Left lobe of liver (tissue), 2 donors: ENCODE measurements around the gene PROSER3. TPM values are rescaled to one million over a fixed set of nuclear protein-coding genes. Genes with fewer than 3 reads are reported as not detected.
A peak's percentile ranks its signal among the peaks of the same experiment; 100 is the strongest.
"Not testable (repeated sequence)": the region's sequence is repeated elsewhere in the genome, so short reads cannot be mapped to it uniquely, and the experiment has no call there.

Source experiments
- ATAC-seq: fragments of 200-7000 bp; cut with Tn5 transposase; one replicate; pipeline ENCODE4 v1.9.1; 2020; ENCODE audit warnings: mild to moderate bottlenecking, moderate library complexity
- DNase-seq: peaks from one replicate; pipeline ENCODE4 v3.0.0-alpha.2; 2020; ENCODE audit warnings: low spot score
- total RNA-seq: library from RNA; stranded (reverse); gene quantifications from one replicate; pipeline ENCODE4 v1.2.1, GENCODE V29; 2021
- donor health status: DM: no; HTN: no; CAD: no; lungs with moderate emphysema.
- donor health status: DM: no; HTN: yes; CAD: no.

Gene PROSER3
- total RNA-seq, 1 donor from 2014 or later: 4.5 TPM

DNA sequence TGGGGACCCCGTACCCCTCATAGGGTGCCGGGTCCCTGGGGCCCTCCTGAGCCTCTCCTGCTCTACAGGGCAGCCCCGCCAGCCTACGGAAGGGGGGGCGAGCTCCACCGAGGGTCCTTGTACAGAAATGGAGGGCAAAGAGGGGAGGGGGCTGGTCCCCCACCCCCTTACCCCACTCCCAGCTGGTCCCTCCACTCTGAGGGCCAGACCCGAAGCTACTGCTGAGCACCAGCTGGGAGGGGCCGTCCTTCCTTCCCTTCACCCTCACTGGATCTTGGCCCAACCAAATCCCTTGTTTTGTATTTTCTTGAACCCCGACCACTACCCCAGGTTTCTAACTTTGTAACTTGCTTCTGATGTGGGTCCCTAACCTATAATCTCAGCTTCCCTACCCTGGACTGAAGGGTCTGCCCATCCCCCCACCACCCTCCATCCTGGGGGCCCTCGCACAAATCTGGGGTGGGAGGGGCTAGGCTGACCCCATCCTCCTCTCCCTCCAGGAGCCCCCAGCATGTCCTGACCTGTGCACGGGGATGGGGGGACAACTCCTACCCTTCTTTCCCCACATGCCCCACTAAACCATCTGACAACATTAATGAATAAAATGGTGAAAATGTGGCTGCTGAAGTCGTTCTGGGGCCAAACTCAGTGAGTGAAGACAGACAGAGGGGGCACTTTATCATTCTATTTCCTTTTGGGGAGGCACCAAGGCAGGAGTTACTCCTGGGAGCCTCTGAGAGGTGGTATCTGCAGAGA is 30.4 kb downstream of the PROSER3 start:
- ATAC-seq: no peak
- no peak for DNase-seq

DNA sequence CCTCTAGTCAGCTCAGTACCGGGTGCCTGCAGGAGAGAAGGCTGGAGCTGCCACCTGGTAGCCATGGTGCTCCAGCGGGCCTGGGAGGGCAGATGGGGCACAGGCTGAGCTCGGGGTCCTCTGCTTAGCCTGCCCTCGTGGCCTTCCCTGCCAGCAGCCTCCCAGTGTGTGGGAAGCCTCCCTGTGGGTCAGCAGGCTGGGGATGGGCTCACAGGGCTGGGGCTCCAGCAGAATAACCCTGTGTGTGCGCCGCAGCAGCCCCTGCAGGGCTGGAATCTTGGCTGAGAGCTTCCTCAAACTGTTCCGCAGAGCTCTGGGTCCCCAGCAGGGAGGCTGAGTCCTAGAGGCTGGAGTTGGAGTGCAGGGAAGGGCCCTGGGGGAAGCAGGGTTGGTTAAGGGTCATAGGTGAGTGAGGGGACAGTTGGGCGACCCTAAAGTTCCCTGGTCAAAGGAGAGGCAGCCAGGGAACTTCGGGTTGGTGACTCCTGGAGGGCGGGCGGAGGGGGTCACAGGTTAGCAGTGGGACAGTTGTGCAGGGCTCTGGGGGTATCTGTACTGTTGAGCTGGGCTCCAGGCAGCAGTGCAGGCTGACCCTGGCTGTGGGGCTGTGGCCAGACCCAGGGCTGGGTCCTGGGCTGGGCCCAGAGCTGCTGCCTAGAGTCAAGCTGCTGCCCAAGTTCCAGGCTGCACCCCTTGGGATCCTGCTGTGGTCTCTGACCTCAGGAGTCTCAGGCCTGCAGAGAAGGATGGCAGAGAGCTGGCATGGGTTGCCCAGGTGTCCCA is 31.4 kb downstream of the PROSER3 start:
- DNase-seq: no peak
- ATAC-seq: no peak

DNA sequence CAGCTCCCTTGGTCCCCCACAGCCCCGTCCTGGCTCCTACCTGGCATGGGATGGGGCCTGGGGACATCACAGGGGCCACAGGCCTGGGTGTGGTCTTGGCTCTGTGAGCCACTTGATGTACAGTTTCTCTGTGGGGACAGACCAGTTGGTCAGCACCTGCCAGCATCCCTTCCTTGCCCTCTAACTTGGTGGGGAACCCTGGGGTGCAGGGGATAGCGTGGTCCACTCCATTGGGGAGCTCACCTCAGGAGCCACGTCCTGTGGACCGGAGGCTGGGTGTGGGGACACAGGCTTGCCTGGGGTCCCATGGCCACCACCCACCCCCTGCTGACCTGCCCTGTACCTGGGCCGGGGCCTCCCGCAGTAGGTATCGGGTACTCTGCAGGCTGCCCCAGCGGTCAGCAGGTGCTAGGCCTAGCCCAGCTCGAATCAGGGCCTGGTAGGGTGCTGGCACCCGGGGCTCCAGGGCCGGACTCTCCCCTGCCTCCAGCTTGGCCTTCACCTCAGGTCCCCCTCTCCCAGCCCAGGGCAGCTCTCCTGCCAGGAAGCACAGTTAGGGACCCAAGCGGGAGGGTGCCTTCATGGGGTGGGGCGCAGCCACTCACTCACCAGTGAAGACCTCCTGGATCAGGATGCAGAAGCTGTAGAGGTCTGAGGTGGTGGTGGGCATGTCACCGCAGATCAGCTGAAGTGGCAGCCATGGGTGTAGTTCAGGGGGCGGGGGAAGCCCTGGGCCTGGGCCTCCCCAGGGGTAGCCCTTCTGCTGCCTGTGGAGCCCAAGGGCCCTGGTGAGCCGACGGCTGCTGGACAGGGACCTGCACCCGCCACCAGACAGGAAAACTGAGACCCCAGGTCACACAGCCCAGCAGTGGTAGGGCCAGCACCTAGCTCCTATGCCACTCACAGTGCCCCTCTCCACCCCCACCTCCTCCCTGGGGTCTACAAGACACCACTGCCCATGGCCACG is 32.3 kb downstream of the PROSER3 start:
- no peak for DNase-seq
- ATAC-seq: no peak

DNA sequence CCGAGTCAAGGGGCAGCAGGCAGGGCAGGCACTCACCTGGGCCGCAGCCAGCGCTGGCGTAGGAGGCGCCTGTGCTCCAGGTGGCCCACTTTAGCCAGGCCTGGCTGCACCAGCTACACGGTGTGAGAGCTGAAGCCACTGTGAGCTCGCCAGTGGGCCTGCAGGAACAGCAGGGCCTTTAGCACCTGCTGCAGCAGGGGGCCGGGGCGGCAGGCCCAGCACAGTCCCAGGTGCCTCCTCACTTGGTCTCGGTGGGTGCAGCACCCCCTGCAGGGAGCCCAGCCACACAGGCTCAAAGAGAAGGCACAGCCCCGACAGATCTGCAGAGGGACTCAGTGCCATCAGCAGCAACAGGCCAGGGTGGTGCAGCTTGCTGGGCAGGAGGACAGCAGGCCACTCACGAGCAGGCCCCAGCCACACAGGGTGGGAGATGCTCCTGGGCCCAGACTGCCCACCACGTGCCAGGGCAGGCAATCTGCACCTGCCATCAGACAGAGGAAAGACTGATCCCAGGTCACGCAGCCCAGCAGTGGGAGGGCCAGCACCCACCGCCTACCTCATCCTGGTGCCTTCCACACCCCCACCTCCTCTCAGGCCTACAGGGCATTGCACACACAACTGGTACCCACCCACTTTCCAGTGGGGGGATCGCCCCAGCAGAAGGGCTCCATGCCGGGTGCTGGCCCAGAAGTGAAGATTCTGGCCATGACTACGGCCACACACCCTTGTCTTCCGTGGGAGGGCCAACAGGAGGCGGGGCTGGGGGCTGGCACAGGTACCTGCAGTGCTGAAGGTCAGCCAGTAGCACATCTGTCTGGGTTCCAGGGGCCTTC is 33.2 kb downstream of the PROSER3 start:
- ATAC-seq (peak; percentile 70), DNase-seq (no peak)

DNA sequence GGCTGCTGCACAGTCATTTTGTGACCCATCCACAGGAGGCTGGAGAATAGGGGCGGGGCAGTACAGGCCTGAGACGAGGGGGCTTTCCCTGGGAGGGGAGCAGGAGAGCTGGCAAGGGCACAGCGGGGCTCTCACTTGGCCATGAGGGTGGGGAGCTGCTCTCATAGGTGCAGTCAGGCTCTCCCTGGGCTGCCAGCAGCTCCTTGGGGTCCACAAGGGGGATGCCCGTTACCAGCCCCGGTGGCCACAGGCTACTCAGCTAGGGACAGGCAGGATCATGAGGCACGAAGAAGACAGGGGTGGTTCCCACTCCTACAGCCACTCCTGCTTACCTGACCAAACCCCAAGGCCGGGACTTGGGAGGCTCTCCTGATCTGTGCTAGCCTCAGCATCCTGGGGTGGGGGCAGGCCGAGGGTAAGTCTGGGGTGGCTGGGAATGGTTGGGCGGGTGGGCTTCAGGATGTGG is 33.9 kb downstream of the PROSER3 start:
- DNase-seq: no peak
- no peak for ATAC-seq

DNA sequence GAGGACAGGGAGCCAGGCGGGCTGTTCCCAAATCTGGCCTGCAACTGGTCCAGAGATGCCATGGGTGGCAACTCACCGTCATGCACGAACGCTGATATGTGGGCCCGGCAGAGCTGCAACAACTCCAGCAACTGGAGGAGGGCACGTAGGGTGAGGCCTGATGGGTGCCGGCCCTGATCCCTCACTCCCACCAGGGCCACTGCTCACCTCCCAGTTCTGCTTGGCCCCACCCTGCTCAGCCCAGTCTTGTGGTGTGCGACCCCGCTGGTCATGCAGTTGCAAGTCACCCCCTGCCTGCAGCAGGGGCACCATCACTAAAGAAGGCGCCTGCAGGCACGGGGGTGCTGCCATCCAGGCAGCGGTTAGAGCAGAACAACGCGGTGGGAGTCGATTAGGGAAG is 34.3 kb downstream of the PROSER3 start:
- no peak for DNase-seq
- ATAC-seq: no peak

DNA sequence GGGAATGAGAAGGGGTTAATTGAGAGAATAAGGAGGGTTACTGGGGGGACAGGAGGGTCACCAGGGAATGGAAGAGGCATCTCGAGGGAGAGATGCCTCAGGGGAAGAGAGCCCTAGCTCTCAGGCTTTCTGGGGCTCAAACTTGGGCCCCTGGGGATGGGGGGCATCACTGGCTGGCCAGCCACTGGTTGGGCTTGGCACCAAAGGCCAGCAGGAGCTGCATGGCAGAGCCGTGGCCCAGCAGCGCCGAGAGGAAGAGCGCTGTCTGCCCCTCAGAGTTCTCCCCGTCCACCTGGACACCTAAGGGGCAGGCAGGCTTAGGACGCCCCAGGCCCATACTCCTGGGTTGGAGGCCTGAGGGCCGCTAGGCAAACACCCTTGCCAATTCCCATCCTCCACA is 34.9 kb downstream of the PROSER3 start:
- DNase-seq (no peak), ATAC-seq (no peak)

DNA sequence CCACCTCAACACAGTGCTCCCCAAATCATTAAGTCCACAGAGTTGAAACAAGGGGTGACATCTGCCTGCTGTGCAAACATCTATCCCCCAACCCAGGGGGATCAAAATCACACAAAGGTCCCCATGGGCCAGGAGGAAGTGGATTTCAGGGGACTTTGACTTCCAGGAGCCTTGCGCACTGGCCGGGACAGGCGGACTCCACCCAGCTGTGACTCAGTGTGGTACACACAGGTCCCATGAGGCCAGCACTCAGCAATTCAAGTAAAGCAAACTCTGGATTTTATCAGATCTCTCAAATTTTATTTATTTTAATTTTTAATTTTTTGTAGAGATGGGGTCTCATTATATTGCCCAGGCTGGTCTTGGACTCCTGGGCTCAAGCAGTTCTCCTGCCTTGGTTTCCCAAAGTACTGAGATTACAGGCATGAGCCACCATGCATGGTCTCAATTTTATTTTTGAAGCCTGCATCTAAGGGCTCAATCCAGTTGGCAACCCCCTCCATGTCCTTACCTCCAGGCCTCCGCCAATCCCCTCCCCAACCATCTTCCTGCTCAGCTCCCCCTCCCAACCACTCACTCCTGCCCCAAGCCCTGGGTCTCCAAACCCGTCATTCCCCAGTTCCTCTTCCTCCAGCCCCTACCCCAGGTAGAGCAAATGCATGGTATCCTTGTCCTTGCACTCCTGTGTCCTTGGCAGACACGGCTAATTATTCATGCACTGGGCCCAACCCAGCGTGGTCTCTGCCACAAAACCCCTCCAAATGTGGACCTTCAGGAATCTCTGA is 35.6 kb downstream of the PROSER3 start:
- no peak for DNase-seq
- ATAC-seq: no peak

DNA sequence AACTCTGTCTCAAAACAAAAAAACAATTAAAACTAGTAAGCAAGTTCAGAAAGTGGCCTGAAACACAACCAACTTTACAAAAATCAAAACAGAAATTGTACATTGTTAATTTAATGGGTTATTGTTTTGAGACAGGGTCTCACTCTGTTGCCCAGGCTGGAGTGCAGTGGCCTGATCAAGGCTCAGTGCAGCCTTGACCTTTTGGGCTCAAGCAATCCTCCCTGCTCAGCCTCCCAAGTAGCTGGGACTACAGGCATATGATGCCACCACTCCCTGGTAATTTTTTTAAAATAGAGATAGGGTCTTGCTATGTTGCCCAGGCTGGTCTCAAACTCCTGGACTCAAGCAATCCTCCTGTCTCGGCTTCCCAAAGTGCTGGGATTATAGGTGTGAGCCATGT is 37.6 kb downstream of the PROSER3 start:
- not testable (repeated sequence) for DNase-seq, ATAC-seq

DNA sequence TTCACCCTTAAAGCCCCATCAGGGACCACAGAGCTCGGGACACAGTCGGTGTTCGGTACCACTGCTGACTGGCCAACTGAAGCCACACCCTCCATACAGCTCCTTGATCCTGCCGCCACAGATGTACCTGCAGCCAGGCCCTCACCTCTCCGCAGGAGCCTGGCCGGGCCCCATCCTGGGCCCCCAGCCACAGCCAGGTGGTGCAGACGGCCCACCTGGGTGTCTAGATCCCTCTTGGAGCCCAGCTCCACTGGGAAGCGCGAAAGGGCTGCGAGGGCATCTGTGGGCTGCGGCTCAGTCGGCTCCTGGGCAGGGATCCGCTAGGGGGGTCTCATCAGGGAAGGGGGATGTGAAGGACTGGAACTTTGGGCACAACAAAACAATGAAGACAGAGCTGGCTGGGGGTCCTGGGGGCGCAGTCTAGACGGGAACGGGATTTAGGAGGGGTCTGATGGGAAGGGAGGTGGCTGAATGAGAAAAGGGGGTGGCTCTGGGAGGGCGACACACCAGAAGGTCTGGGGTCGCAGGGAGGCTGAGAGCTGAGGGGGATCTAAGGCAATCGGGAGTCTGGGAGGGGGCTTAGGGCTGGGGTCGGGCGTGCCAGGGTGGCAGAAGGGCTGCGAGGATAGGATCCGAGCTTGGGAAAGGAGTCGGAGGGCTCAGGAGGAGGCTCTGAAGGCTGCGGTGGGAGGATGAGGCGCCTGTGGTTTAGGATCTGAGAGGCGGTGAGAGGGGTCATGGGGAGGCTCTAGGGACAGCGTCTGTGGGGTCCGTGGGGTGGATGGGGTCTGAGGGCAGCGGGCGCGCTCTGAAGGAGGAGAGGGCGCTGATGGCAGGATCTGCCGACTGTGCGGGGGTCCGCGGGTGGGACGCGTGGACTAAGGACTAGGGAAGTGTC is 38.9 kb downstream of the PROSER3 start:
- ATAC-seq: peak; percentile 33
- no peak for DNase-seq

DNA sequence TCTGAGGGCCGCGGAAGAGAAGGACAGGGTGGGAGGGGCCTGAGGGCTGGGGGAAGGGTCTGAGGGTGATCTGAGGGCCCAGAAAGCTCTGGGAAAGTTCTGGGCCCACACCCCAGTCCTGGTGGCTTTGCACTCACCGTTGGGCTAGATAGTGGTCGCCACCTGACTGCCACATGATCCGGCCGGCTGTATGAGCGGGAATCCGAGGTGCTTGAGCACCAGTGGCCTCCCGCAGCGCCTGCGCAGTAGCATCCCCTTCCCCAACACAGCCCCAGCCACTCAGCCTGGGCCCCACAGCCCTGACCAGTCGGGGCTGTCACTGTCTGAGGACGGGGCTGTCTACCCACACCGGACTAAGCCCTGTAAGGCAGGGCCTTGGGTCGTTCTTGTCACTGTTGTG is 39.7 kb downstream of the PROSER3 start:
- ATAC-seq: peak; percentile 76
- no peak for DNase-seq

DNA sequence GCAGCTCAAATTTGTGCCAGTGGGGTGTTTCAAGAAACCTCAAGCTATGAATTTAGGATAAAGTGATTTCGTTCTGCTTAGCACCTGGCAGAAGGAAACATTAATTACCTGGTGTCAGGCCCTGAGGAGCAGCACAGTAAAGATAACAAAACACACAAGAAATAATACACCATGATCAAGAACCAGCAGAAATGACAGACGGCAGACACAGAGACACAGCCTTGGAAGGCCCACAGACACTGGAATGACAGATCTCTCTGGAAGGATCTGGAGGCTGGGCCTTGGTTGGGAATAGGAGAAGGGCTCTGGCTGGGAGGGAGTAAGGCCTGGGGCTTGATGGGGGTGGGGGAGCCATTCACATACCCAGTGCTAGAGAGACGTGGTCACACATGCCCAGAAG is 43.9 kb downstream of the PROSER3 start:
- ATAC-seq (no peak), DNase-seq (no peak)

DNA sequence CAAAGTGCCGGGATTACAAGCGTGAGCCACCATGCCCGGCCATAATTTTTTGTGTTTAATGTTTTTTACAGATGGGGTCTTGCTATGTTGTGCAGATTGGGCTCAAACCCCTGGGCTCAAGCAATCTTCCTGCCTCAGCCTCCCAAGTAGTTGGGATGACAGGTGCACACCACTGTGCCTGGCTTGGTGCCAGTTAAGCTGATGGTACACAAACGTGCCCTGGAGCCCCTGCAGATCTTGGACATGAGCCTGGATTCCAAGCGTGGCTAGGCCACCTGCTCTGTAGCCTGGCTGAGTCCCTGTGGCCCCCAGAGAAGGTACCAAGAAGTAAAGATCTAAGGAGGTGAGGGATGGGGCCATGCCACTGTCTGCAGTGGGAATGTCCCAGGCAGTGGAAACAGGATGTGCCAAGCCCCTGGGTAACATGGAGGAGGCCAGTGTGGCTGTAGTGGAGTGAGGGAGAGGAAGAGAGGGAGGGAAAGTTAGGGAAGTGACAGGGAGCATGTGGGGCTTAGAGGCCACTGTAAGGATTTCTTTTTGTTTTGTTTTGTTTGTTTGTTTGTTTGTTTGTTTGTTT is 47.6 kb downstream of the PROSER3 start:
- DNase-seq (no peak), ATAC-seq (no peak)

DNA sequence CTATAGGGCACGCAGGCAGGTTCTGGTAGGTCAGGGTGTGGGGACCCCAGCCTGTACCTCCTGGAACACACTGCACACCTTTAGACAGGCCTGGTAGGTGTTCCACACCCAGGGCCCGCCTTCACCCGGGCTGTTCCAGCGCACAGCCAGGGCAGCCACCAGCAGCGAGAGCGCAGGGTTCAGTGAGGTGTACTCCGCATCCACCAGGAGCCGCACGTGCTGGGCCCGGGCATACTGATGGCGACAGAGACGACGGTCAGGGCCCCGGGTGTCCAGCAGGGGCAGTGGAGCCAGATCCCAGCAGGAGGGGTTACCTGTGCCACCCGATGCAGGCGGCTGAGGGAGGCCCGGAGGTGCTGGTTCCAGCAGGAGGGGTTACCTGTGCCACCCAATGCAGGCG is 48.6 kb downstream of the PROSER3 start:
- no peak for DNase-seq
- peak; percentile 6 for ATAC-seq

DNA sequence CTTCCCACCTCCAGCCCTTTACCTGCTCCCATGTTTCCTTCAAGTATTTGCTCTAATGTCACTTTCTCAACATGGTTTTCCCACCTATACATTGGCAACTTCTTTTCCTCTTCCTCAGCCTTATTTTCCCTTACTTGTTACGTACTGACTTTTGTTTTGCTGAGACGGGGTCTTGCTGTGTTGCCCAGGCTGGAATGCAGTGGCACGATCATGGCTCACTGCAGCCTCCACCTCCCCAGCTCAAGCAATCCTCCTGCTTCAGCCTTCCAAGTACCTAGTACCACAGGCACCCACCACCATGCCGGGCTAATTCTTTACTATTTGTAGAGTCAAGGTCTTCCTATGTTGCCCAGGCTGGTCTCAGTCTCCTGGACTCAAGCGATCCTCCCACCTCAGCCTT is 49.7 kb downstream of the PROSER3 start:
- no peak for ATAC-seq
- no peak for DNase-seq

DNA sequence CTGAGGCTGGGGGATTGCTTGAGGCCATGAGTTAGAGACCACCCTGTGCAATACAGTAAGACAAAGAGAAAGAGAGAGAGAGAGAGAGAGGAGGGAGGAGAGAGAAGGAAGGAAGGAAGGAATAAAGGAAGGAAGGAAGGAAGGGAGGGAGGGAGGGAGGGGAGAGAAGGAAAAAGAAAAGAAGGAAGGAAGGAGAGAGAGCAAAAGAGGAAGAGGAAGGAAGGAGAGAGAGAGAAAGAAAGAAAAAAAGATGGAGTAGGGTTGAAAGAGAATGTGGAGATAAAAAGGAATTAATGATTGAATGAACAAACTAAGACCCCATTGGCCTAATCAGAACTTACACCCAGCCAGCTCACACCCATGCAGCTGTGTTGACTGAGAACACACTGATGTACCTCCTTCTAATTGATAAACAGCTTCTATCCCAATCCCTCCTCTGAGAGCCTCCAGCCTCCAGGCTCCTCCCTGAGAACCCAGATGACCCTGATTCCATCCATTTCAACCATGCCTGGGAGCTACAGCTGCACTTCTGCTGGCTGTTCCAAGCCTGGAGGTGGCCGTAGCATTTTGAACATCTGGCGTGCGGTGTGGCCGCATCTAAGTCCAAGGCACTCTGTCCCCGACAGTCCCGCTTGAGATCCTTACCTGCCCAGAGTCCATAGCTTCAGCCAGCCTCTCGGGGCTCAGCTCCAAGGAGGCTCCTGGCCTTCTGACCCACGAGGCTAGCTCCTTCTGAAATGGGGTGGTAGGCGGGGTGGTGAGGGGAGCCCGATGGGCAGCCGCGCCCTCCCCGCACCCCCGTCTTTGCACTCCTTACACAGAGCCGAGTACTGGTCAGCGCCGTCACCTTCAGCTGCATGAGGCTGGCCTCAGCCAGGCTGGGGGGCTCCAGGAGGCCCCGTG is 53.6 kb downstream of the PROSER3 start:
- DNase-seq (no peak), ATAC-seq (peak; percentile 69)
